Erythroblast (primary cell): ENCODE results near the gene HEXB.

Source experiments
- GATA1 ChIP-seq: IDR thresholded peaks from 2 replicates; pipeline ENCODE4 v1.6.1; 2011; ENCODE audit warnings: low read depth, mild to moderate bottlenecking, control low read depth, low read length, moderate library complexity
- POLR2A ChIP-seq: IDR thresholded peaks from 2 replicates; pipeline ENCODE4 v1.6.1; 2011; ENCODE audit warnings: mild to moderate bottlenecking, low read length

DNA sequence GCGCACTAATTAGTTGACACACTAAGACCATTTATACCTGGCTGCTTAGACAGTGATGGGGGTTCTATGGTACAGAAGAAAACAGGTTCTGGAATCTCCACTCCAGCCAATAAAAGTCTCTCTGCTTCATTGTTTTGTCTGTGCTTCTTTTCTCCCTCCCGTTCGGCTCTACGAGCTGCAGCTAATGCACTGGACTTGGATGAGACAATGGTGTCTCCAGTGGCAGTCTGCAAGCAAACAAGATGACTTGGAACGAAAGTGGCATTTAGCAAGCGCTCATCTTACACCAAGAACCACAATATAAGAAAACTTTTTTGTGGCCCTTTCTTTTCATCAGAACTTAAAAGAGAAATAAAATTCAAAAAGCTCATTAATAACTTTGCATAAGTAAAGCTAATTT is 51.7 kb downstream of the HEXB start:
- TF ChIP-seq POLR2A (no peak), GATA1 (no peak)
